ENCODE measurements around the gene HOXD13. TPM values are rescaled to one million over a fixed set of nuclear protein-coding genes. Genes with fewer than 3 reads are reported as not detected.

The HOXD13 gene
- total RNA-seq, 1 experiment from 2014 or later: 0.36 TPM

- ATAC-seq: no peak
- no peaks in the 10 kb centered on the region for H3K36me3 ChIP-seq (ENCODE audit: low read depth, low read length)
- intact Hi-C loops (cut with micrococcal nuclease): loop anchor here (1.0 to 5.0 kb wide), 5 partner anchors 187 to 512 kb away; no protein-coding TSS in a partner anchor
- no peak overlapping the region for H3K27ac ChIP-seq (ENCODE audit: low read length)
- H2AFZ ChIP-seq (ENCODE audit: low read length): peak overlapping the region; percentile 74; the same call in 1 of the 2 replicates
- peak overlapping the region; percentile 84 for H3K4me2 ChIP-seq (ENCODE audit: low read length)
- H3F3A ChIP-seq (ENCODE audit: low read length, unreplicated experiment): no peaks in the 10 kb centered on the region
- TF ChIP-seq CTCF (conservative IDR thresholded peaks at IDR 0.05; ENCODE audit: low read depth, low read length) (no peak), EZH2 (IDR thresholded peaks at IDR 0.05; ENCODE audit: low read length, unreplicated experiment) (no peak), EZH2phosphoT487 (IDR thresholded peaks at IDR 0.05; ENCODE audit: borderline replicate concordance, low read length) (no peak)
- no peaks in the 10 kb centered on the region for H3K9me2 ChIP-seq (replicated peaks; ENCODE audit: low read length)
- H3K9ac ChIP-seq (ENCODE audit: low read length): peak overlapping the region; percentile 69; the same call in 1 of the 2 replicates
- ChIA-PET POLR2A (ENCODE audit: unreplicated experiment) (interaction anchor here (0.6 kb wide), 1 partner anchor 308 kb away, joined by 13 read pairs; no protein-coding TSS in a partner anchor), CTCF (interaction anchor here (0.6 to 2.1 kb wide), 12 partner anchors 192 to 1584 kb away, joined by 3 to 52 read pairs (median 9); no protein-coding TSS in a partner anchor)
- no peaks in the 10 kb centered on the region for H3K9me3 ChIP-seq (ENCODE audit: low read length)
- peaks cover 17% of the 10 kb centered on the region for H3K4me1 ChIP-seq (ENCODE audit: insufficient read depth, low read length)
- no peak for DNase-seq
- no peaks in the 10 kb centered on the region for H4K20me1 ChIP-seq (ENCODE audit: low read length)
- H3K27me3 ChIP-seq (ENCODE audit: low read length): no peaks in the 10 kb centered on the region
- H3K79me2 ChIP-seq (ENCODE audit: low read length): peaks cover 21% of the 10 kb centered on the region
- BruUV-seq (replicated peaks): no TSS peak
- peak overlapping the region; percentile 75 for H3K4me3 ChIP-seq (ENCODE audit: low read length)
These were observed 47.4 kb downstream of the HOXD13 start for GRCh38 chr2:176139661-176140512.

- no TSS peak for BruUV-seq (replicated peaks)
- POLR2A ChIA-PET (ENCODE audit: unreplicated experiment): interaction anchor here (0.6 kb wide), 1 partner anchor 307 kb away, joined by 13 read pairs; no protein-coding TSS in a partner anchor
- DNase-seq (peak; percentile 85), ATAC-seq (peak; percentile 68)
- Histone ChIP-seq H3K4me1 (ENCODE audit: insufficient read depth, low read length) (peaks cover 9% of the 10 kb centered on the region), H3K4me2 (ENCODE audit: low read length) (peak overlapping the region; percentile 84), H3K9me3 (ENCODE audit: low read length) (no peaks in the 10 kb centered on the region), H4K20me1 (ENCODE audit: low read length) (no peaks in the 10 kb centered on the region), H3K27ac (ENCODE audit: low read length) (no peak overlapping the region), H3F3A (ENCODE audit: low read length, unreplicated experiment) (no peaks in the 10 kb centered on the region), H3K4me3 (ENCODE audit: low read length) (peak overlapping the region; percentile 75), H3K9me2 (replicated peaks; ENCODE audit: low read length) (no peaks in the 10 kb centered on the region), H3K36me3 (ENCODE audit: low read depth, low read length) (no peaks in the 10 kb centered on the region), H2AFZ (ENCODE audit: low read length) (peak overlapping the region; percentile 74), H3K79me2 (ENCODE audit: low read length) (peaks cover 21% of the 10 kb centered on the region), H3K9ac (ENCODE audit: low read length) (peak overlapping the region; percentile 69), H3K27me3 (ENCODE audit: low read length) (no peaks in the 10 kb centered on the region)
- intact Hi-C loops (cut with micrococcal nuclease): loop anchor here (1.0 to 5.0 kb wide), 5 partner anchors 187 to 512 kb away; no protein-coding TSS in a partner anchor
- CTCF ChIA-PET: interaction anchor here (0.6 to 2.1 kb wide), 15 partner anchors 40 to 1583 kb away, joined by 3 to 52 read pairs (median 6); no protein-coding TSS in a partner anchor
- peak; percentile 94 for TF ChIP-seq CTCF (conservative IDR thresholded peaks at IDR 0.05; ENCODE audit: low read depth, low read length)
- no peak for TF ChIP-seq EZH2 (IDR thresholded peaks at IDR 0.05; ENCODE audit: low read length, unreplicated experiment)
- TF ChIP-seq EZH2phosphoT487 (IDR thresholded peaks at IDR 0.05; ENCODE audit: borderline replicate concordance, low read length): no peak
These were observed 48.2 kb downstream of the HOXD13 start for GRCh38 chr2:176140513-176141317.

Data from PC-3 (cell line).